SW 1271 (cell line): ENCODE measurements around the gene PPP1R1B.

Experiments used
- DNase-seq, 2 experiments: peaks; one replicate each; lab custom pipeline; 2025; lab: John Stamatoyannopoulos, UW

PPP1R1B gene

DNA sequence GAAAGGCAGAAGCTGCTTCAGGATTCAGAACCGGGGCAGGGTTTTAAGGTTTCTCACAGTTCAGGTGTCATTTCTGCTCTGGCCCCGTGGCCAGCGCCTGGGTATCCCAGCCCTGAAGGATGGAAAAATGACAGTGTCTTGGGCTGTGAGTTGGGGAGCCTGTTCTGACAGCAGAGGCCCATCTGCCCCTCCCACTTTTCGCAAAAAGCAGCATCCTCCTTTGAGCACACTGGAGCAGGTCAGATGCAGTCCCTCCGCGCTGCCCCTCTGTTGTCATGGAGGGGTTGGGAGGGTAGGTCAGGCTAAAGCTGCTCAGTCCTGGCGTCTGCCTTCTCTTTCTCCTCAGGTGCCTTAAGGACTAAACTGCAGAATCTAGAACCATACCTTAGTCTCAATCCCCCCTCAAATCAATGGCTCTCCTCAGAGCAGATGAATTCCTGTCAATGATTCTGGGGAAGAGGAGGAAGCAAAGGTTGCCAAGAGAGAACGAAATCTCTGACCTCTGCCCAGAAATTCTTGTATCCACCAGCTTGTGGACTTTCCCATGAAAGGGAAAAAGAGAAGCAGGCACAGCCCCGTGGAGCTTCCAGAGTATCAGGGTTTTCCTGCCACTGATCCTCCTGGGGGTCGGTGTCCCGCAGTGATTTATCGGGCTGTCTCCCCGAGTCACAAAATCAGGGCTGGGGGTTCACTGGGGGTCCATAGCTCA, 26.3 kb upstream of the PPP1R1B start:
- DNase-seq: no peak

DNA sequence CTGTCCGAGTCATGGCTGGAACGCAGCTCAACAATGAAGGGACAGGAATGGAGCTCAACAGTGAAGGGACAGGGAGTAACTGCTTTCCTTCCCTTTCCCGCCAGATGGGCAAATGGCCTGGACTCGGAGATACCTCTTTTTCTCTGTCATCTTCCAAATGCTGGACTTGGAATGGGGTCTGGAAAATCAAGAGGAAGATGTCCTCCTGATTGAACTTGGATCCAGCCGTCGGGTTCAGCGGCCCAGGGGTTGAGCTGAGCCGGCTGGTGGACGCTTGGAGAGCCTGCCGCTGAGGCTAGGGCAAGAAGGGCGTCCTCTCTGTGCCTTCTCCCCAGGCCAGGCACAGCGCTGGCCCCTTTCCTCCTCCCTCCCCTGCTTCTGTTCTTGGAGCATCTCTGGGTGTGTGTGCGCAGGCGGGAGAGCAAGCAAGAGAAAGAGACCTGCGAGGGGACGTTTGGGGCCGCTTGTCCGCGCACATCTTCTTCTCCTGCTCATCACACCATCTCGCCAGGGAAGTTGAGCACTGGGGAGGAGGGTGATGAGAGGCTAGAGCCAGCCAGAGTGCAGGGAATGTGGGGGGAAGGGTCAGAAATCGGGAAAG, 25.7 kb upstream of the PPP1R1B start:
- DNase-seq: no peak

DNA sequence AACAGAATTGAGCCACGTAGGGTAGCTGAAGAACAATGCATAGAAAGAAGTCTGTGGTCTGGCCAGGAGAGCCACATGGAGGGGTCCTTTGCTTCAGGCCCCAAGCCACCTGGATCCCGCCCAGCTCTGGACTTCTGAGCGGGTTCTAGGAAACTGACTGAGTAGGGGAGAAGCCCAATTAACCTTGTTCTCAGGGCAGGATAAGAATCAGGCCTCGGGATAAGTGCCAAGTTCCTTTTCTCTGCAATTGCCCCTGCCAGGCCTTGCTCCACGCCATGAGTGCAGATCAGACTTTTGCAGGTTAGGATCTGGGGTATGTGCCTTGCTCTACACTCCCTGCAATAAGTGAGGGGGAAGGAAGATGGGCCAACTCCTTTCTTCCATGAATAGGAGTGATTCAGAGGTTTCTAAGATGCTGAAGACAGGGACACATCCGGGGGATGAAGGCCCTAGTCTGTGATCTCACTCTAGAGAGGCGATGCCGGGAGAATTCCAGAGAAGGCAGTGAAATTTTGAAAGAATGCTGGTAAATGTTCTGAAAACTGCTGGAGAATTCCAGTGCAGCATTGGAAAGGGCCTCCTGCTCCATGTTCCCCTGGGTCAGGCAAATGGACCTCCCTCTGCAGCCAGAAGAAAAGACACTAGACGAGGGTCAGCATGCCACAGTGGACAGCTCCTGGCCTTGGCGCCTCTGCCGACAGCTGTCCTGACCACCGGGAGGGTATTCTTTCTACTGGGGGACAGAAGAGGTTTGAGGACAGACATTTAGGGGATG, 24.8 kb upstream of the PPP1R1B start:
- DNase-seq: no peak

DNA sequence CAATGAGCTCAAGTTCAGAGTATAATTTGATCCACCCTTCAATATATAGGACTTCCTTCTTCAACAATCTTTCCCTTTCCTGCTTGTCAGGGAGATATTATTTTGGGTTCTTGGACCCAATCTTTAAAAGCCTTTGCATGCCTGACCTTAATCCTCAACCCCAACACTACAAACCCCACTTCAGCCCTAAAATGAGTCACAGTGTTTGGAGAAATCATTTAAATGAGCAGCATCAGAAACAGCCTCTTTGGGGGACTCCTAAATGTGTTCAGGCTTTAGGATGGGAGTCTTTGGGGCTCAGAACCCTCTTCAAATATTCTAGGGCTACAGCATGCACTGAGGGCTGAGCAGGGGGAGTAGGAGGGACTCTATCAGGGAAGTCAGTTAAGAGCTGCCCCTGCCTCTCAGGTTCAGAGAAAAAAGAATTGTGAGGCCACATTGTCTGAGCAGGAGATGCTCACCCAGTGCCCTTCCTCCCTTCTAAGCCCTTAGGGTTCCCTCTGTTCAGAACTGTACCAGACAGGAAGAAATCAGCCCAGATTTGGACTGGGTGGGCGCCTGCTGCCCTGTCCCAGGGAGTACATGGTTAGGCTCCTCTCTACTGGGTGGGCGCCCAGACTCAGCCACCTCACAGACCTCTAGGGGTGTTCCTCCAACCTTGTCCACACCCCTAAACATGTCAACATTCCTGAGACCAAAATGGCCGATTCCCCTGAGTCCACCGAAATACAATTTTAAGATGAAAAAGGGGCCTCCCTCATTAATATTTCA, 24.0 kb upstream of the PPP1R1B start:
- DNase-seq: no peak

DNA sequence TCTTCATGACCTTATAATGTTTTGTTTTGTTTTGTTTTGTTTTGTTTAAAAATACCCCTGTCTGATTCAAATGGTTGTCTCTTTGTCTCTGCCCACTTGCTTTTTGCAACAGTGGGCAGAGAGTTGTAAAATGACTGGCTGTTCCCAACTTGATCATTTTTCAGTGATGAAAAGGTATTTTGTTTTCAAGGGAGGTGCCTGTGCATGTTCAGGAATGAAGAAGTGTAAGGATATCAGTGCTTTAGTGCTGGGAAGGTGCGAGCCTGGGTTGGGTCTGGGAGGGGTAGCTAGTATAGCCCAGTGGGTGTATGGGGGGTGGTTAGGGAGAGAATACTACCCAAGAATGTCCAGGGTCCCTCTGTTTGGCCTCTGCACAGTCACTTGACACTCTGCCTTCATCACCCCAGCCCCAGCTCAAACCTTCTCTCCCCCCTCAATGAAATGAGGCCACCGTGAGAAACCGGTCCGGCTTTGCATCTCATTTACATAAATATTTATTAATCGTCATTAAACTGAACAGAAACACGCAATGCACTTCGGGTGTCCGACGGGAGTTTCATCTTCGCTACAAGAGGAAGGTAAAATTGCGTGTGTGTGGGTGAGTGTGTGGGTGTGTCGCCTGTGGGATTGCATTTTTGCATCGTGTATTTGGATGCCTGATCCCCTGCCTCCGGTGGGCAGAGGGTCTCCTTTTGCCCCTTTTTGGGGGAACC, 23.3 kb upstream of the PPP1R1B start:
- no peak for DNase-seq

DNA sequence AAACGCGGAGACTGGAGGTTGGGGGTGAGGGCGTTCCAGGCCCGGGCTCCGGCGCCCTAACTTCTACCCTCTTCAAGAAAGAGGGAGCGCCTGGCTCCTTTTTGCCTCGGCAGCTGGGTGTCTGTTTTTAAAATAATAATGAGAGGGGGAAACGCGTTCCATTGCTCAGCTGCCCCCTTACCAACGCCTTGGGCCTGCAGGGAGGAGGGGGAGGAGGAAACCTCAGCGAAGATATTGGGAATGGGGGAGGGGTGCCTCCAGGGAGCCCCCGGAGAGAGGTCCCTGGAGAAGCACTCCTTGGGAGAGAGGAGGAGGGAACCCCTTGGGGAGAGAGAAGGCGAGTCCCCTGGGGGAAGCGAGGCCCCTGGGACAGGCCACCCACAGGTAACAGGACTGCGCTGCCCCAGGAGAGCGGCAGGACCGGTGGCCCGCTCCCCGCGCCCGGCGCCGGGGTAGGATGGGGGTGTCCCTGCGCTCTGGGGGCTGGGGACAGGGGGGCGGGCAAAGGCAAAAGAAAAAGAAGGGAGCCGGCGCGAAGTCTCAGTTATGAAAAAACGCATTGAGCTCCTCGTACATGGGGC, 21.8 kb upstream of the PPP1R1B start:
- no peak for DNase-seq

DNA sequence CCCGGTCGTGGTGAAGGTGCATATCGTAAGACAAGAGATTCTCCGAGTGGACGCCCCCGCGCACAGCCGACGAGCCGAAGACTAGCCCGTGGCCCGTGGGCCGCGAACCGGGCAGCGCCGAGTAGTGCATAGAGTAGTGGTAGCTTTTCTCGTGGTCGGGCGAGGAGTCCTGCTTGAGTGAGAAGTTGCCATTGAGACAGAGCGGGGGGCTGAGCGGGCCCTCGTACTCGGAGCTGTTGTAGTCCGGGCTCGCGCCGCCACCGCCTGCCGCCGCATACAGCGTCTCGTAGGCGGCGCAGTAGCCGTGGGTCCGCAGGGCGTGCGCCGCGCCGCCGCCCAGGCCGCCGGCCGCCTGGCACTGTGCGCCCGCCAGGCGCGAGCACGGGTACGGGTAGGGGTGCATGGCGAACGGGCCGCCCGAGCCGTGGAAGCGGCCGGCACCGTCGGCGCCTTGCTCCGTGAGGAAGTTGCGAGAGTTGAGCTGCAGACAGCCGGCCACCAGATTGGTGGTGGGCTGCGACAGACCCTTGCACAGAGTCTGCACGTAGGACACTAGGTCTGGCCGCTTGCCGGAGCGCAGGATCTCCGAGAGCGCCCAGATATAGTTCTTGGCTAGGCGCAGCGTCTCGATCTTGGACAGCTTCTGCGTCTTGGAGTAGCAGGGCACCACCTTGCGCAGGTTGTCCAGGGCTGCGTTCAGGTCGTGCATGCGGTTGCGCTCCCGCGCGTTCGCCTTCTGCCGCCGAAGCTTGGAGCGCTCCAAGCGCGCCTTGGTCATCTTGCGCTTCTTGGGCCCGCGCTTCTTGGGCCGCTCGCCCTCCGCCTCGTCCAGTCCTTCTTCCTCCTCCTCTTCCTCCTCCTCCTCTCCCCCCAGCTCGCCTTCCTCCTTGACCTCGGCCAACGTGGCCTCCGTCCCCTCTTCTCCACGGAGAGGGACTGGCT, 21.0 kb upstream of the PPP1R1B start:
- DNase-seq: peak in 1 of 2 experiments; percentile 19

DNA sequence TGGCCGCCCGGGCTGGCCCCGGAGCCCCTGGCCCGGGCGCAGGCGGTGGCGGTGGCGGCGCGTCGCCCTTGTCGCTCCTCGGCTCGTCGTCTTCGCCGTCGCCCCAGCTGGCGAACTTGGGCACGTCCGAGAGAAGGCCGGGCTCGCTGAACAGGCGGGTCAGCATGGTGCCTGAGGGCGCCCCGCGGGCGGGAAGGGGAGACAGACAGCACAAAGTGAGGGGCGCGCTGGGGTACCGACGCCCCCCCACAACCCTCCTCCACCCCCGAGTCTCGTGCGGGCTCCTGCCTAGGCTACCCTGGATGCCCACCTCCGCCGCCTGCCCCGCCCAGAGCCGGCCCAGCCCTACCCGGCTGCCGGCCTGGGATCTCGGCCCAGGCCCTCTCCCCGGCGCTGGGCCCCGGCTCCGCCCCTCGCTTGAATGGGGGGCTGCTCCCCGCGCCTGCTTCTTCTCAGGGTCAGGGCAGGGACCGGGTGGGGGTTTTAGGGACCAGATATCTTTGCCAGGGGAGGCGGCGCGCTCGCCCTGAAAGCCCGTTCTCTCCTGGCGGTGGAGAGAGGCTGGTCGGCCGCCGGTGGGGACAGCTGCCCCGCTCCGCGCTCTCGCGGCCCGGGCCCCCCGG, 20.2 kb upstream of the PPP1R1B start:
- DNase-seq: no peak

- no peak for DNase-seq
Observed at GRCh38 chr17:39607057-39607850, 19.5 kb upstream of the PPP1R1B start.

DNA sequence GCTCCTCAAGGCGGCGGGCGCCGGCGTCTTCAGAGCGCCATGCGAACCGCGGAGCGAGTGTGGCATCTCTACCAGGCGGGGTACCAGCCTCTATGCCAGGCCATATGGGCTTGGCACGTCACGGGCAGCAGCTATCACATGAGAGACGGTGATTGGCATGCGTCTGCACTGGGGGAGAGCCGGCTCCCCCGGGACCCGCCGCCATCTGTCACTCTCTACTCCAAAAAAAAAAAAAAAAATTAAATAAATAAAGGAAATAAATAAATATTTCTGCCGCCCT, 19.0 kb upstream of the PPP1R1B start, which contains the start of gene NEUROD2:
TSS of gene NEUROD2 (minus strand) at position 70 of the 280 bp plus-strand sequence. CDS start 1,321 bp downstream, outside the sequence.
- DNase-seq: no peak

GRCh38 chr17:39608142-39608981, 18.4 kb upstream of the PPP1R1B start:
- no peak for DNase-seq

GRCh38 chr17:39609416-39610025, 17.2 kb upstream of the PPP1R1B start:
- no peak for DNase-seq

- DNase-seq: no peak
Observed at GRCh38 chr17:39611401-39612112, 15.2 kb upstream of the PPP1R1B start.

DNA sequence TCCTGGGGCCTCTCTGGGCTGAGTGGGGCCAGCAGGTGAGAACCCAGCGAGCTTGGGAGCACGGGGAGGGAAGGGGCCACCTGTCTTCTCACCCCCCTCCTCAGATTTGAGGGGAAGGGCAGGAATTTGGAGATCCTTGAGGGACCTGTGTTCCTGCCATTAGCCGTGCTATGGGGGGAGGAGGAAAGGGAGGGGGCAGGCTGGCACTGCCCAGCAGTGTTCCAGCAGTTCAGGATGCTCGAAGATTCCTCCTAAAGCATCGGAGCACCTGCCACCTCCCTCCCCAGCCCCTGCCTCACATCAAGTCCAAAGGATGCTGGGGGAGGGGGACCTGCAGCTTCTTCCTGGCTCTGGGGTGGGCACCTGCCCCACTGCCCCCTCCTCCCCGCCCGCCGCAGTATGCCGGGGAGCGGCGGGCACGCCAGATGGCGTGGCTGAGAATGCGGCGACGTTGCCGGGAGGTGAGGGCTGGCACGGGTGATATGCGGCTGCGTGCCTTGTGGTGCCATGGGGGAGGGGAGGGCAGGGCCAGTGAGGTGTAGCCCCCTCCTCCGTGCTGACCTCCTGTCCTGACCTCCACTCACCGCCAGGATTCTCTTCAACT, 14.4 kb upstream of the PPP1R1B start:
- no peak for DNase-seq

DNA sequence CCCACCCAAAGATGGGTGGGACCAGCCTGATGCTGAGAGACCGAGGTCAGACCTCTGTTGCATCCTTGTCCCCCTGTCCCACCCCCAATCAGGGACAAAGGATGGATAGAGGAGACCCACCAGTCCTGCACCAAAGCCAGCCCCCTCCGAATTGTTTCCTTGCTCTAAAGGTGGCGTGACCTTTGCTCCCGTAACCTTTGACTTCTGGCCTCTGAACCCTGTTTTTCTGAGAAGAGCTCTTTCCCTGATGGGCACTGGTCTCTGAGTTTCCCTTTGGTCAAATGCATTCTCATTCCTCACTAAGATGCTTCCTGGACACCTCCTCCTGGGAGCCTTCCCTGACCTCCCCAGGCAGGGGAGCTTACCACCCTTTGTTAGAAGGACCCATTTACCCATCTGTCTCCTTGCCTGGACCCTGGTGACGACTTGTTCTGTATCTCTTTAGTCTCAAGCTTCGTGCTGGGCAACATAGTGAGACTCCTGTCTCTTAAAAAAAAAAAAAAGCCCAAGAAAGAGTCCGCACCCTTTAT, 13.8 kb upstream of the PPP1R1B start:
- DNase-seq: no peak

DNA sequence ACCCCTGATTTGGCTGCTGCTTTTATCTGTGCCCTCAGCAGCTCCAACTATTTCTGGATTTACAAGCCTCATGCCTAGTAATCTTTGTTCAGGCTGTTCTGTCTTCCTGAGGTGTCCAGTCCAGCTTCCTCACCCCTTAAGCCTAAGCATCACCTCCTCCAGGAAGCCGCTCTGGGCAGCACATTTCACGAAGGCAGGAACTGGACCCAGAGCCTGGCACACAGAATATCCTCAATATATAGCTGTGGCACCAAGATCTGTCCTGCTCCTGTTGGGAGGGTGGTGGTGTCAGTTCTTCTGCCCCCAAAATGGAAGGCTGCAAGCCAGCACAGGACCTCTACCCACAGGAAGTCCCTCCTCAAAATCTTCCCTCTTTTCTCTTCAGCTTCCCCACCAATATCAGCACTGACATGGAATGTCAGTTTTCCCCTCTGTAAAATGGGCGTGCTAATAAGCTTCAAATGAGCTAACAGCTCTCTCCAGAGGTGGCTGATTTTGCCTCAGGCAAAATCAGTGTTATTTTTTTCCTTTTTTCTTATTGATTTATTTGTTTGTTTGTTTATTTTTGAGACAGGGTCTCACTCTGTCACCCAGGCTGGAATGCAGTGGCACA, 12.1 kb upstream of the PPP1R1B start:
- DNase-seq: no peak
